Mesendoderm (in vitro differentiated cells): ENCODE data around the gene PTPRQ.

Source experiments
- DNase-seq: peaks from one replicate; pipeline ENCODE4 v3.0.0; 2013
- H2AK5ac ChIP-seq: 2 replicates; pipeline ENCODE4 v1.6.1; 2013; ENCODE audit warnings: low read length, inconsistent platforms
- H2BK120ac ChIP-seq: 2 replicates; pipeline ENCODE4 v1.6.1; 2013; ENCODE audit warnings: low read depth, mild to moderate bottlenecking, low read length, moderate library complexity, mixed read lengths
- H2BK15ac ChIP-seq: replicated peaks from 2 replicates; pipeline ENCODE4 v1.6.1; 2013; ENCODE audit warnings: low read depth, mild to moderate bottlenecking, moderate library complexity
- H2BK5ac ChIP-seq: 2 replicates; pipeline ENCODE4 v1.6.1; 2013; ENCODE audit warnings: low read length, inconsistent platforms
- H3K18ac ChIP-seq: 2 replicates; pipeline ENCODE4 v1.6.1; 2013; ENCODE audit warnings: mild to moderate bottlenecking, low read length, mixed read lengths
- H3K23ac ChIP-seq: one replicate; pipeline ENCODE4 v1.6.1; 2013; ENCODE audit warnings: low read length
- H3K27ac ChIP-seq: 2 replicates; pipeline ENCODE4 v1.5.1; 2013; ENCODE audit warnings: low read depth, mild to moderate bottlenecking, inconsistent platforms, low read length, moderate library complexity
- H3K27me3 ChIP-seq: 2 replicates; pipeline ENCODE4 v1.6.1; 2013; ENCODE audit warnings: low read length, control low read depth, mild to moderate bottlenecking, inconsistent platforms; ENCODE audit not compliant: insufficient read depth, poor library complexity
- H3K36me3 ChIP-seq: 2 replicates; pipeline ENCODE4 v1.6.1; 2013; ENCODE audit warnings: low read length, inconsistent platforms; ENCODE audit not compliant: control insufficient read depth, insufficient read depth
- H3K4ac ChIP-seq: one replicate; pipeline ENCODE4 v1.6.1; 2013; ENCODE audit warnings: low read depth, mild to moderate bottlenecking, low read length, moderate library complexity
- H3K4me1 ChIP-seq: 2 replicates; pipeline ENCODE4 v1.6.1; 2013; ENCODE audit warnings: low read depth, low read length, inconsistent platforms; ENCODE audit not compliant: control insufficient read depth
- H3K4me2 ChIP-seq: 2 replicates; pipeline ENCODE4 v1.6.1; 2013; ENCODE audit warnings: low read length
- H3K4me3 ChIP-seq: 2 replicates; pipeline ENCODE4 v1.5.1; 2013; ENCODE audit warnings: mild to moderate bottlenecking, low read length
- H3K56ac ChIP-seq: one replicate; pipeline ENCODE4 v1.6.1; 2013; ENCODE audit warnings: low read length
- H3K79me1 ChIP-seq: 2 replicates; pipeline ENCODE4 v1.6.1; 2013; ENCODE audit warnings: low read length, inconsistent platforms
- H3K79me2 ChIP-seq: 2 replicates; pipeline ENCODE4 v1.6.1; 2013; ENCODE audit warnings: mild to moderate bottlenecking, low read length; ENCODE audit not compliant: control insufficient read depth, insufficient read depth
- H3K9ac ChIP-seq: 2 replicates; pipeline ENCODE4 v1.6.1; 2013; ENCODE audit warnings: low read length, inconsistent platforms
- H4K5ac ChIP-seq: one replicate; pipeline ENCODE4 v1.6.1; 2013; ENCODE audit warnings: low read length
- H4K8ac ChIP-seq: one replicate; pipeline ENCODE4 v1.6.1; 2013; ENCODE audit warnings: low read depth, mild to moderate bottlenecking, control low read depth, low read length, moderate library complexity
- WGBS: extraction: QIAGEN DNeasy Blood & Tissue Kit; methylation state at CpG from one replicate; pipeline ENCODE4 v1.1.7; 2013; ENCODE audit warnings: low lambda C conversion rate, missing lambda C conversion rate; ENCODE audit not compliant: insufficient coverage; ENCODE audit errors: extremely low coverage; 5-methylcytosine and 5-hydroxymethylcytosine counted together

PTPRQ gene

GRCh38 chr12:80622271-80622670 lies 178.2 kb downstream of the PTPRQ start:
- no peak overlapping the region for H2BK120ac ChIP-seq
- no peaks in the 10 kb centered on the region for H3K79me2 ChIP-seq
- no peak overlapping the region for H4K5ac ChIP-seq
- DNase-seq: peak; percentile 21
- no peak overlapping the region for H3K23ac ChIP-seq
- no peak overlapping the region for H3K9ac ChIP-seq
- H3K79me1 ChIP-seq: no peaks in the 10 kb centered on the region
- H3K56ac ChIP-seq: no peak overlapping the region
- H3K18ac ChIP-seq: no peak overlapping the region
- H3K4me3 ChIP-seq: no peak overlapping the region
- H3K4me2 ChIP-seq: no peak overlapping the region
- no peak overlapping the region for H4K8ac ChIP-seq
- H3K27ac ChIP-seq: no peak overlapping the region
- no peak overlapping the region for H2BK5ac ChIP-seq
- H3K4me1 ChIP-seq: no peaks in the 10 kb centered on the region
- no peaks in the 10 kb centered on the region for H3K36me3 ChIP-seq
- H3K4ac ChIP-seq: no peak overlapping the region
- H2AK5ac ChIP-seq: no peak overlapping the region
- no peak overlapping the region for H2BK15ac ChIP-seq
- no peaks in the 10 kb centered on the region for H3K27me3 ChIP-seq
- no CpG with 5 or more reads among the region's 1 CpG for WGBS

- Histone ChIP-seq H3K36me3 (no peaks in the 10 kb centered on the region), H3K18ac (no peak overlapping the region), H2AK5ac (no peak overlapping the region), H3K27ac (no peak overlapping the region), H2BK5ac (no peak overlapping the region), H2BK120ac (no peak overlapping the region), H3K4me3 (no peak overlapping the region), H3K27me3 (no peaks in the 10 kb centered on the region), H3K79me1 (no peaks in the 10 kb centered on the region), H2BK15ac (no peak overlapping the region), H3K4me1 (no peaks in the 10 kb centered on the region), H3K56ac (no peak overlapping the region), H4K5ac (no peak overlapping the region), H4K8ac (no peak overlapping the region), H3K79me2 (no peaks in the 10 kb centered on the region), H3K23ac (no peak overlapping the region), H3K9ac (no peak overlapping the region), H3K4ac (no peak overlapping the region), H3K4me2 (no peak overlapping the region)
- DNase-seq: no peak
- WGBS: no CpG with 5 or more reads among the region's 1 CpG
These were observed 181.0 kb downstream of the PTPRQ start for GRCh38 chr12:80625051-80625450.

GRCh38 chr12:80625901-80626300 lies 181.9 kb downstream of the PTPRQ start:
- no peaks in the 10 kb centered on the region for H3K36me3 ChIP-seq
- H2BK120ac ChIP-seq: no peak overlapping the region
- no peak overlapping the region for H3K18ac ChIP-seq
- H3K27ac ChIP-seq: no peak overlapping the region
- no peak overlapping the region for H3K23ac ChIP-seq
- no CpG with 5 or more reads among the region's 3 CpGs for WGBS
- H3K4ac ChIP-seq: no peak overlapping the region
- H2AK5ac ChIP-seq: no peak overlapping the region
- no peaks in the 10 kb centered on the region for H3K79me2 ChIP-seq
- H3K4me1 ChIP-seq: no peaks in the 10 kb centered on the region
- H4K8ac ChIP-seq: no peak overlapping the region
- H3K79me1 ChIP-seq: no peaks in the 10 kb centered on the region
- H2BK5ac ChIP-seq: no peak overlapping the region
- H3K27me3 ChIP-seq: no peaks in the 10 kb centered on the region
- no peak overlapping the region for H3K9ac ChIP-seq
- H4K5ac ChIP-seq: no peak overlapping the region
- no peak overlapping the region for H3K4me2 ChIP-seq
- H2BK15ac ChIP-seq: no peak overlapping the region
- H3K4me3 ChIP-seq: no peak overlapping the region
- H3K56ac ChIP-seq: no peak overlapping the region
- DNase-seq: no peak

GRCh38 chr12:80627782-80628181 lies 183.7 kb downstream of the PTPRQ start:
- DNase-seq: no peak
- Histone ChIP-seq H4K8ac (no peak overlapping the region), H3K4me2 (no peak overlapping the region), H3K4me3 (no peak overlapping the region), H2BK15ac (no peak overlapping the region), H3K79me2 (no peaks in the 10 kb centered on the region), H3K9ac (no peak overlapping the region), H3K23ac (no peak overlapping the region), H3K18ac (no peak overlapping the region), H3K79me1 (no peaks in the 10 kb centered on the region), H2BK5ac (no peak overlapping the region), H3K4me1 (no peaks in the 10 kb centered on the region), H4K5ac (no peak overlapping the region), H2BK120ac (no peak overlapping the region), H3K56ac (no peak overlapping the region), H3K36me3 (no peaks in the 10 kb centered on the region), H3K27me3 (no peaks in the 10 kb centered on the region), H2AK5ac (no peak overlapping the region), H3K4ac (no peak overlapping the region), H3K27ac (no peak overlapping the region)

DNA sequence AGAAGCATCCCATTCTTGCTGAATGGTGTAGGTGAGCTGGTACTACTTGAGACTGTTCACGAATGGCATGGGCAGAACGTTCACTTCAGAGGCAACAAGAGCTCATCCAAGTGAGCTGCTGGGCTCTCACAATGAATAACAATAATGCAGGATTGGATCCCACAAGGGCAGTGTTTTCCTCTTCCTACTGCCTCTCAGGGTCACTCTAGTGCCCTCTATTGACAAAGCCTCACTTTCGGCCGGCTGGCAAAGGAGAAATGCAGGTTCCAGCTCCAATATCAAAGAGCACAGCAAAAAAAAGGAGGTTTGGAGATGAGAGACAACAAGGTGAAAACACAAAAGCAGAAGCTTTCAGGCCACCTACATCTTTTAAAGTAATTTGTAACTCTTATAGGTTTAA lies 188.8 kb downstream of the PTPRQ start:
- no CpG with 5 or more reads among the region's 4 CpGs for WGBS
- Histone ChIP-seq H3K56ac (no peak overlapping the region), H2AK5ac (no peak overlapping the region), H2BK120ac (no peak overlapping the region), H3K27me3 (no peaks in the 10 kb centered on the region), H3K4ac (no peak overlapping the region), H3K9ac (no peak overlapping the region), H2BK15ac (no peak overlapping the region), H3K4me2 (no peak overlapping the region), H2BK5ac (no peak overlapping the region), H3K18ac (no peak overlapping the region), H3K36me3 (no peaks in the 10 kb centered on the region), H3K4me1 (no peaks in the 10 kb centered on the region), H3K23ac (no peak overlapping the region), H3K79me2 (no peaks in the 10 kb centered on the region), H3K4me3 (no peak overlapping the region), H3K27ac (no peak overlapping the region), H3K79me1 (no peaks in the 10 kb centered on the region), H4K8ac (no peak overlapping the region), H4K5ac (no peak overlapping the region)
- peak; percentile 77 for DNase-seq

DNA sequence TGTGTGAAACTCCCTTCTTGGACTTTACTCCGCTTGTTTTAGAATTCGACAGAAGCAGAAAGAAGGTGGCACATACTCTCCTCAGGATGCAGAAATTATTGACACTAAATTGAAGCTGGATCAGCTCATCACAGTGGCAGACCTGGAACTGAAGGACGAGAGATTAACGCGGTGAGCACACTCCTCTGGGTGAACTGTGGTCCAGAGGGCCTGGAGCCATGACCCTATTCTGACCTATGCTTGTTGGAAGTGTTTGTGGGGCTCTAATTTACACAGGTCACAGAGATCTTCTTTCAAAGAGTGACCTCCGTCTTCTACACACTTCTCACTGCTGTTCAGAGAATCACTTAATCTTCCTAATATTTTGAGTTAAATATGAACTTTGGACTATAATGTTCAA lies 190.9 kb downstream of the PTPRQ start:
- Histone ChIP-seq H4K5ac (no peak overlapping the region), H2BK15ac (no peak overlapping the region), H2AK5ac (no peak overlapping the region), H3K79me2 (no peaks in the 10 kb centered on the region), H3K9ac (no peak overlapping the region), H4K8ac (no peak overlapping the region), H2BK120ac (no peak overlapping the region), H3K23ac (no peak overlapping the region), H3K4me1 (no peaks in the 10 kb centered on the region), H3K27ac (no peak overlapping the region), H2BK5ac (no peak overlapping the region), H3K18ac (no peak overlapping the region), H3K79me1 (no peaks in the 10 kb centered on the region), H3K27me3 (no peaks in the 10 kb centered on the region), H3K4ac (no peak overlapping the region), H3K4me2 (no peak overlapping the region), H3K56ac (no peak overlapping the region), H3K4me3 (no peak overlapping the region), H3K36me3 (no peaks in the 10 kb centered on the region)
- WGBS: no CpG with 5 or more reads among the region's 6 CpGs
- no peak for DNase-seq
